A549 treated with AZD2906 at 1 μM for 4 hours (cell line): Measurements from ENCODE around the gene CAMK1. TPM values are rescaled to one million over a fixed set of nuclear protein-coding genes. Genes with fewer than 3 reads are reported as not detected.

Experiments
- total RNA-seq: library from RNA; stranded (reverse); fragments of 200-300 nt; extraction: Qiagen RNA extraction; gene quantifications from 5 replicates; pipeline ENCODE4 v1.2.3, GENCODE V29; 2022

The CAMK1 gene
- total RNA-seq, result 15.0 to 17.7 TPM (median 16.1 TPM) in 5 replicates

DNA sequence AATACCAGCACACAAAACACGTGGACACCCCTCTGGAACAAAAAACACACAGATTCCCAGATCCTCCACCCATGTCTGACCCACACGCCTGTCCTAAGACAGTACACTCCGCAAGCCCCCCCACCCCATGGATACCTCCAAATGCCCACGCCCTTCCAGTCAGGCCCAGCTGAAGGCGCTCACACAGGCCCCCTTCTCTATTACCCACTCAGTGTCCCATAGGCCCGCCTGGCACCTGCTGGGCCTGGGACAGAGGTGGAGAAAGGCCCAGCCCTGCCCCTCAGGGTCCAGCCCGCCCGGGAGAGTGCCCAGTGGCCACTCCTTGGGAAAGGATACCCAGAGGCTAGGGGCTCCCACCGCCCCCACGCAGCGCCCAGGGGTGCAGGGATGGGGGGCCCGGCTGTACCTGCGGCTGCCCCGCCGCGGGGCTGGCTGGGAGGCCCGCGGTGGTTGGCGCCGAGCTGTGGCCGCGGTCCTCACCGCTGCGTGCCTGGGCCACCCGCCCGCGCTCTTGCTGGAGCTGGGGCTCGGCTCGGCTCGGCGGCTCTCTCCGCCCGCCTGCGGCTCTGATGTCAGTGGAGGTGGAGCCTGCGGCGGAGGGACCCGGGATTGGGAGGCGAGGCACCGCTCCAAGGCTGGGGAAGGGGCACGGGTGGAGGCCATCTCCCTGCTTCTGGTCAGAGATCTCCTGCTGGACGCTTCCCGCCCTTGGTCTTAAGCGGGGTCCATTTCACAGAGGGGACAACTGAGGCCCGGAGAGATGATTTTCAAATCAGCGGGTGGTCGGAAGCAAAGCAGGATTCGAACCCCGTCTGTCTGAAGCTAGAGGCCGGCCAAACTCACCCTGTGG is at the start of gene CAMK1:
CAMK1 (minus strand) TSS at position 522 of the 850 bp plus-strand sequence. CDS start 2,198 bp downstream, outside the sequence.

DNA sequence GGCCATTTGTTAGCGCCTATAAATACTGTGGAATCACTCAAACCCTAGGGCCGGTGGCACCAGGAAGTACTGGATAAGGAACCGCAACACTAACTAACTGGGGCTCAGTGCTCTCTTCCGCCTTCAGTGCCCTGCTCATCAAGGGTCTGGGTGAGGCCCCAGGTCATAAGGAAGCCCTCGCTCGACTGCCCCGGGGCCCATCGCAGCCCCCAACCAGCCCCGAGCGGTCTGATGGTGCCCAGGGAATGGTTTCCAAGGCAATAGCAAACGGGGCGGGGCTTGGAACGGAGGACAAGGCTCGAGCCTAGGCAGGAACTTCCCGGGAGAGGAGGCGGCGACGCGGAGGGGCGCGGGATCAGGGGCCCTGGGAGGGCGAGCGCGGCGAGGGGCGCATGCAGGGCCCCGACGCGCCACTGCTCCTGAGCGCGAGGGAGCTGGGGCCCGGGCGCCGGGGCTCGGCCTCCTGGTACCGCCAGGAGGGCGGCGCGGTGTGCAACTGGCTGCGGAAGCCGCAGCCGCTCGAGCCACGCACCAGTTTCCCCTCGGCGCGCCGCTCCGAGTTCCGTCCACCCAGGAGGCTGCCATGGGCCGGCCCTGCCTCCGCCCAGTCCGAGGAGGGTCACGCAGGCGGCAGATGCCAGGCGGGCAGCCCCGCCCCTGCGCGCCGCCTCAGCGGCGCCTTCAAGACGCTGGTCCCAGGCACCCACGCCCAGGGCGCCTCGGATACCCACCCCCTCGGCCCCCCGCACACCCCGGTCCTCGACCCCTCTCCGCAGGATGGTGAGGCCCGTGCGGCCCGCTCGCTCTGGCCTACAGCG is 40.1 kb upstream of the CAMK1 start, which contains the start of gene TTLL3:
TTLL3 (plus strand) TSS at position 648 of the 818 bp plus-strand sequence. CDS start 400 bp downstream, outside the sequence.

DNA sequence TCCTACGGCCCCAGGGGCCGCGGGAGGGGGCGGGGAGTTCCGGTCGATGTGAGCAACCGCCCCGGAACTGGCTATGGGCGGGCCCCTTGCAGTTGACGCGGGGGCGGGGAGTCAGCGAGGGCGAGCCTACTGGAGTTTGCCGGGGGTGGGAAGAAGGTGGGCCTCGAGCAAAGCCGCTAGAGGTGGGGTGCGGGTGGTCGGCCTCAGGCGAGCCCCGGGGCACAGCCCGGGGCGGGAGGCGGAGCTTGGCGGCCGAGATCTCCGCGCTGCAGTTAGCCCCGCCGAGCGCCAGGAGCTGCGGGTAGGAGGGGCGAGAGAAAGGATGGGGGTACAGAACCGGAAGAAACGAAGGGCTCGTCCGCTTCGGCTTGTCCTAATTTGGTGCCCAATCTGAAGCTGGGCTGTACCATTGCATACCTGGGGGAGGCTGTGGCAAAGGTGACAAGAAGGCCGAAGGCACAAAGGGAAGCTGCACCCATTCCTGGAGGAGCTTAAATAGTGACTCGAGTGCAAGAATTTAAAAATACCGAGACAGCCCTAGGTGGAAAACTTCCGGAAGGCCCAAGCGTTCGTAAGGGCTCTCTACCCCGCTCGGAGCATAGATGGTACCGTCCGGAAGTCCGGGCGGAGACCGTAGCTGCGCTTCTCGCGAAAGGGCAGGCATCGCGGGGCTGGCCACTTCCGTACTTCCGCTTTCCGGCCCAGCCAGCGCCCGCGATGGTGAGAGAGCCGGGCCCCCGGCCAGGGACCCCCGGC is 22.8 kb upstream of the CAMK1 start, which contains the start of the genes ARPC4 and TADA3:
ARPC4 (plus strand) TSS at position 678 of the 756 bp plus-strand sequence; CDS start at position 718, 40 bp downstream.
TADA3 (minus strand) TSS at position 69 of the 756 bp plus-strand sequence. CDS start 1,007 bp downstream, outside the sequence.

DNA sequence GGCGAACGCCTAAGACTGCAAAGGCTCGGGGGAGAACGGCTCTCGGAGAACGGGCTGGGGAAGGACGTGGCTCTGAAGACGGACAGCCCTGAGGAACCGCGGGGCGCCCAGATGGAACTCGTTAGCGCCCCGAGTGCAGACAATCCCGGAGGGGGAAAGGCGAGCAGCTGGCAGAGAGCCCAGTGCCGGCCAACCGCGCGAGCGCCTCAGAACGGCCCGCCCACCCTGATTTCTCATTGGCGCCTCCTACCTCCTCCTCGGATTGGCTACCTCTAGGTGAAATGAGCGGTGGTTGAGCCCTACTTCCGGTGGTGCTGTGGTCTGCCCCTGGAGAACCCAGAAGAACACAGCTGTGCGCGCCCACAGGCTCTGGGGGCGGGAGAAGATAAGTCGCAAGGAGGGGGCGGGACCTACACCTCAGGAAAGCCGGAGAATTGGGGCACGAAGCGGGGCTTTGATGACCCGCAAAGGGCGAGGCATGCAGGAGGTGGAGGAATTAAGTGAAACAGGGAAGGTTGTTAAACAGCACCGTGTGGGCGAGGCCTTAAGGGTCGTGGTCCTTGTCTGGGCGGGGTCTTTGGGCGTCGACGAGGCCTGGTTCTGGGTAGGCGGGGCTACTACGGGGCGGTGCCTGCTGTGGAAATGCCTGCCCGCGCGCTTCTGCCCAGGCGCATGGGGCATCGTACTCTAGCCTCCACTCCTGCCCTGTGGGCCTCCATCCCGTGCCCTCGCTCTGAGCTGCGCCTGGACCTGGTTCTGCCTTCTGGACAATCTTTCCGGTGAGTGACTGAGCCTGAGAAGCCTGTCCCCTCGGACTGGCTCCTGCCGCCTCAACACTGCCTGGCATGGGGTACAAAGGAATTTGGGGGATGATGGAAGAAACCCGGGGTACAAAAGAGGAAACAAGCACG is 19.8 kb downstream of the CAMK1 start, which contains the start of gene OGG1:
OGG1 (plus strand) TSS at position 308 of the 911 bp plus-strand sequence; CDS start at position 643, 335 bp downstream.

DNA sequence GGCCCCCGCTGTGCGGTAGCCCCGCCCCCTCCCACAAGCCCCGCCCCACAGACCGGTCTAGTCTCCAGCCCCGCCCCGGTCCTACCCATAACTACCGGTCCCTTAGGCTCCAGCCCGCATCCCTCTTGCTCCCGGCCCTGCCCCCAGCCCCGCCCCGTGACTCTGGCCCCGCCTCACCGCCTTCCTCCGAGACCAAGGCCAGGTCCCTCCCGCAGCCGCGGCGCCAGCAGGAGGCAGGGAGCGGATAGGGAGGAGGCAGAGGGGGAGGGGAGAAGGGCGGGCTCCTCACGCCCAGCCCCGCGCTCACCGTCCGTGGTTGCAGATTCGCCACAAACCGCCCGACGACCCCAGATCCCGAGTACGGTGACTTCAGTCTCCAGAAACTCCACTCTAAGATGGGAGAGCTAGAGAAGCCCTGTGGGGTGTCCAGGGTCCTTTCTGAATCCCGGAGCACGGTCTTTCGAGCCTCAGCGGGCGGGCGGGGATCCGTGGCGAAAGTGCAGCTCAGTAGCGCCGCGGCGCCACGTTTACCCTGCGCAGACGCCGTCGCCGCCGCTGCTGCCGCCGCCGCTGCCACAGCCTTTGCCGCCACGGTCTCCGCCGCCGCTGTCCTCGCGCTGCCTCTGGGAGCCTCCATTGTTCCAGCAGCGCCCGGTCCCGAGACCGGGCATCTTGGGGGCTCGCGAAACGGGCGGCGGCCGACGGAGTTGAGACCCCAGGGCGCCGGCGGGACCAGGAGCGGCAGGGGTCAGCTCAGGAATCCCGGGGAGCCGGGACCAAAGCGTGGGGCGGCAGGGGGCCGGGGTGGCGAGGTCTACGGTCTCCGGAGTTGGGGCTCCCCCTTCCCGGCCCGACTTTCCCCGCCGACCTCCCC is 38.3 kb downstream of the CAMK1 start, which contains the start of gene BRPF1:
BRPF1 (plus strand) TSS at position 530 of the 874 bp plus-strand sequence. CDS start 2,406 bp downstream, outside the sequence.

Other genes starting within 250 kb of the CAMK1 start
- 0.07 to 0.15 TPM (median 0.10 TPM) in 5 replicates for gene LHFPL4, start 216.1 kb downstream of the CAMK1 start, total RNA-seq
- 27.8 to 31.6 TPM (median 30.5 TPM) in 5 replicates for gene MTMR14, start 120.4 kb downstream of the CAMK1 start, total RNA-seq
- gene CPNE9, start 66.1 kb downstream of the CAMK1 start, total RNA-seq, result 0.08 to 0.29 TPM (median 0.15 TPM) in 5 replicates
- gene BRPF1, start 38.2 kb downstream of the CAMK1 start, total RNA-seq, result 16.6 to 19.2 TPM (median 18.1 TPM) in 5 replicates
- 14.0 to 19.3 TPM (median 17.1 TPM) in 5 replicates for gene OGG1, start 20.0 kb downstream of the CAMK1 start, total RNA-seq
- gene TADA3, start 22.5 kb upstream of the CAMK1 start, total RNA-seq, result 56.4 to 63.0 TPM (median 61.5 TPM) in 5 replicates
- gene ARPC4, start 23.1 kb upstream of the CAMK1 start, total RNA-seq, result 149 to 257 TPM (median 152 TPM) in 5 replicates
- 5.5 to 8.2 TPM (median 7.4 TPM) in 5 replicates for gene TTLL3, start 40.3 kb upstream of the CAMK1 start, total RNA-seq
- gene RPUSD3, start 74.1 kb upstream of the CAMK1 start, total RNA-seq, result 50.0 to 66.3 TPM (median 61.9 TPM) in 5 replicates
- gene CIDEC, start 110.3 kb upstream of the CAMK1 start, total RNA-seq, result 75.0 to 98.5 TPM (median 81.8 TPM) in 5 replicates
- gene JAGN1, start 120.7 kb upstream of the CAMK1 start, total RNA-seq, result 80.1 to 101 TPM (median 92.7 TPM) in 5 replicates
- 1.7 to 1.9 TPM (median 1.8 TPM) in 5 replicates for gene IL17RE, start 132.9 kb upstream of the CAMK1 start, total RNA-seq
- gene IL17RC, start 147.2 kb upstream of the CAMK1 start, total RNA-seq, result 28.0 to 34.0 TPM (median 32.0 TPM) in 5 replicates
- 11.5 to 14.5 TPM (median 12.9 TPM) in 5 replicates for gene CRELD1, start 163.9 kb upstream of the CAMK1 start, total RNA-seq
- 1.2 to 1.9 TPM (median 1.8 TPM) in 5 replicates for gene PRRT3, start 182.5 kb upstream of the CAMK1 start, total RNA-seq
- gene EMC3, start 216.9 kb upstream of the CAMK1 start, total RNA-seq, result 108 to 142 TPM (median 112 TPM) in 5 replicates